Heart right ventricle (tissue), 16 donors: ENCODE results near the gene RGS8. TPM values are rescaled to one million over a fixed set of nuclear protein-coding genes. Genes with fewer than 3 reads are reported as not detected.
"Not testable (repeated sequence)": the region's sequence is repeated elsewhere in the genome, so short reads cannot be mapped to it uniquely, and the experiment has no call there.

Experiments used
- ATAC-seq, 8 donors: fragments of 200-7000 bp; cut with Tn5 transposase; one replicate each; pipeline ENCODE4 v1.9.1; 2020; ENCODE audit warnings: mild to moderate bottlenecking in 8 of 8, moderate library complexity in 8 of 8, moderate number of reproducible peaks in 1 of 8
- DNase-seq, 2 donors: peaks; one replicate each; pipeline ENCODE4 v3.0.0-alpha.2; 2020
- H3K27ac ChIP-seq, 10 donors: fragments of 200-600 bp; sonication (generic) in 2 of 10; one replicate each; pipeline versions ENCODE4 v1.5.0 to v1.8.0; 2020 to 2022; ENCODE audit warnings: mild to moderate bottlenecking in 3 of 10
- H3K27me3 ChIP-seq, 7 donors: fragments of 200-600 bp; one replicate each; pipeline ENCODE4 v1.8.0; 2021 to 2022; ENCODE audit warnings: mild to moderate bottlenecking in 2 of 7
- H3K36me3 ChIP-seq, 9 donors: fragments of 200-600 bp; sonication (generic) in 1 of 9; one replicate each; pipeline versions ENCODE4 v1.5.0 to v1.8.0; 2020 to 2022; ENCODE audit warnings: mild to moderate bottlenecking in 2 of 9
- H3K4me1 ChIP-seq, 9 donors: fragments of 200-600 bp; sonication (generic) in 1 of 9; one replicate each; pipeline versions ENCODE4 v1.5.0 to v1.8.0; 2020 to 2022; ENCODE audit warnings: mild to moderate bottlenecking in 4 of 9
- H3K4me3 ChIP-seq, 10 donors: fragments of 200-600 bp; sonication (generic) in 2 of 10; one replicate each; pipeline versions ENCODE4 v1.5.0 to v1.8.0; 2020 to 2022; ENCODE audit warnings: mild to moderate bottlenecking in 7 of 10, moderate library complexity in 2 of 10
- H3K9me3 ChIP-seq, 11 donors: fragments of 200-600 bp in 10 of 11; sonication (generic) in 2 of 11; one replicate each; pipeline versions ENCODE4 v1.5.0 to v1.8.0; 2013 to 2022; ENCODE audit warnings: mild to moderate bottlenecking in 2 of 11, control low read depth in 1 of 11, moderate library complexity in 1 of 11
- WGBS, 2 donors: extraction: QIAGEN DNeasy Blood & Tissue Kit; methylation state at CpG; one replicate each; pipeline ENCODE4 v1.1.7; 2013; ENCODE audit warnings: inconsistent platforms in 1 of 2; 5-methylcytosine and 5-hydroxymethylcytosine counted together
- intact Hi-C, 10 donors: fragments of 100-400 bp; cut with DNase I; formaldehyde crosslinking; loops; one replicate each; pipeline versions ENCODE4 v1.11.1 to v1.14.2; 2022
- polyA plus RNA-seq, 2 donors: library from polyadenylated mRNA; stranded (reverse); fragments of 200-250 nt; gene quantifications; one replicate each; pipeline ENCODE4 v1.2.3, GENCODE V29; 2013
- total RNA-seq, 10 donors: library from RNA; stranded (reverse); fragmentation: NEBNext Ultra II Directional in 3 of 10; extraction: Animal tissue kit (Norgen Biotek cat#: 25700) in 3 of 10; gene quantifications; one replicate each; pipeline versions ENCODE4 v1.2.1 to v1.2.4, GENCODE V29; 2021 to 2023
- TF ChIP-seq, protein P1 (sequence below), 9 donors: fragments of 200-600 bp; sonication (generic) in 2 of 9; IDR thresholded peaks; one replicate each; pipeline versions ENCODE4 v1.5.0 to v1.8.0; 2021 to 2022; ENCODE audit warnings: antibody characterized with exemption in 9 of 9, mild to moderate bottlenecking in 5 of 9, moderate library complexity in 1 of 9
- donor health status: Arrhythmogenic right ventricular cardiomyopathy.
- donor health status: ischemic (EF 13 %, LVEDD 7.1; RV severe dilation, severe dysfunction).
- donor health status: healthy with polysubstance abuse.
- donor health status: DM: no; HTN: yes; CAD: no.
- donor health status: DM: no; HTN: no; CAD: no.
- donor health status: ischemic (EF 25% LVEDD 6.9; RV normal size, moderate dysfunction).
- donor health status: ischemic (EF 25% LVEDD 5.7; RV mildly dilated, moderate dysfunction).
- donor health status: healthy.
- donor health status: DM: yes; HTN: yes; CAD: no.
- donor health status: Ischemic cardiomyopathy.
- donor health status: ischemic (EF 35%, LVEDD 5.7; RV mildly dilated, moderate dysfunction).
- donor health status: nonischemic (EF 11% LVEDD 7.7; RV severe dilation, severe dysfunction).
- donor health status: DM: yes; HTN: yes; CAD: no.
- donor health status: PGD.
- donor health status: ischemic (EF 29% LVEDD 5.4; RV normal size, mild dysfunction).
- donor health status: nonischemic (EF 23%, LVEDD 6.1; RV moderate dilation, normal function).

Gene RGS8
- total and polyA plus RNA-seq, 12 donors: 0.05 to 0.56 (median 0.24) TPM; not detected in 8

DNA sequence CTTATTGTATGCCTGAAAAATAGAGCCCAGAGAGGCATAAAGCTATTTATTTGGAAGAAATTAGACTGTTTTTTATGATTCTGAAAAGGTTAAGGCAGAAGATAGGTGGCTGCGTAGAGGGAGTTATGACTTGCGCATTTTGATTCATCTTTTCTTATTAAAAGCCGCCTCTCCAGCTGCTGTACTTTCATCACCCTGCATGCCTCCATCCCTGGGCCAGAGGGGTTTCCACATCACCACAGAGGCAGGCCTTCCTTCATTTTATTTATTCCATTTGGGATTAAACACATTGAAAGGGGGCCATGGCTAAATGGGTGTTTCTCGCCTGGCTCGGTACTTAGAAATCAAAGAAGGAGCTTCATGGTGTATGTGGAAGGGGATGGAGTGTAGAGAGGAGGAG lies 14.6 kb upstream of the RGS8 start:
- no peak overlapping the region for H3K4me3 ChIP-seq
- no peak for DNase-seq
- peaks cover 0 to 7% (median 0%) of the 10 kb centered on the region in 7 donors for H3K27me3 ChIP-seq
- TF ChIP-seq, protein P1, sequence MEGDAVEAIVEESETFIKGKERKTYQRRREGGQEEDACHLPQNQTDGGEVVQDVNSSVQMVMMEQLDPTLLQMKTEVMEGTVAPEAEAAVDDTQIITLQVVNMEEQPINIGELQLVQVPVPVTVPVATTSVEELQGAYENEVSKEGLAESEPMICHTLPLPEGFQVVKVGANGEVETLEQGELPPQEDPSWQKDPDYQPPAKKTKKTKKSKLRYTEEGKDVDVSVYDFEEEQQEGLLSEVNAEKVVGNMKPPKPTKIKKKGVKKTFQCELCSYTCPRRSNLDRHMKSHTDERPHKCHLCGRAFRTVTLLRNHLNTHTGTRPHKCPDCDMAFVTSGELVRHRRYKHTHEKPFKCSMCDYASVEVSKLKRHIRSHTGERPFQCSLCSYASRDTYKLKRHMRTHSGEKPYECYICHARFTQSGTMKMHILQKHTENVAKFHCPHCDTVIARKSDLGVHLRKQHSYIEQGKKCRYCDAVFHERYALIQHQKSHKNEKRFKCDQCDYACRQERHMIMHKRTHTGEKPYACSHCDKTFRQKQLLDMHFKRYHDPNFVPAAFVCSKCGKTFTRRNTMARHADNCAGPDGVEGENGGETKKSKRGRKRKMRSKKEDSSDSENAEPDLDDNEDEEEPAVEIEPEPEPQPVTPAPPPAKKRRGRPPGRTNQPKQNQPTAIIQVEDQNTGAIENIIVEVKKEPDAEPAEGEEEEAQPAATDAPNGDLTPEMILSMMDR (IDR thresholded peaks at IDR 0.05): no peak
- H3K4me1 ChIP-seq: peaks cover 3 to 31% (median 14%) of the 10 kb centered on the region in 9 donors
- H3K9me3 ChIP-seq: no peaks in the 10 kb centered on the region
- intact Hi-C loops: no loop called here
- WGBS, 2 donors: 78 to 85% methylated on average over 5 of the region's 5 CpGs
- peak in 3 of 8 donors; percentile 19 to 55 (median 41) for ATAC-seq
- H3K27ac ChIP-seq: peak overlapping the region in 1 of 10 donors; percentile 10
- no peaks in the 10 kb centered on the region for H3K36me3 ChIP-seq

DNA sequence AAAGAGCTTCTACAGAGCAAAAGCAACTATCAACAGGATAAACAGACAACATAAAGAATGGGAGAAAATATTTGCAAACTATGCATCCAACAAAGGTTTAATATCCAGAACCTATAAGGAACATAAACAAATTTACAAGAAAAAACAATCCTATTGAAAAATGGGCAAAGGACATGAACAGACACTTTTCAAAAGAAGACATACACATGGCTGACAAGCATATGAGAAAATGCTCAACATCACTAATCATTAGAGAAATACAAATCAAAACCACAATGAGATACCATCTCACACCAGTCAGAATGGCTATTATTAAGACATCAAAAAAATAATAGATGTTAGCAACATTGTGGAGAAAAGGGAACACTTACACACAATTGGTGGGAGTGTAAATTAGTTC lies 8.8 kb upstream of the RGS8 start:
- H3K9me3 ChIP-seq: peaks cover 0 to 18% (median 0%) of the 10 kb centered on the region in 11 donors
- H3K36me3 ChIP-seq, DNase-seq, H3K4me3 ChIP-seq, H3K27me3 ChIP-seq, intact Hi-C loops, H3K27ac ChIP-seq, ATAC-seq: not testable (repeated sequence)
- H3K4me1 ChIP-seq: peaks cover 0 to 14% (median 7%) of the 10 kb centered on the region in 9 donors

- no peaks in the 10 kb centered on the region for H3K27me3 ChIP-seq
- 93 to 100% methylated on average over 1 of the region's 1 CpG for WGBS, 2 donors
- no peak overlapping the region for H3K27ac ChIP-seq
- H3K36me3 ChIP-seq: no peaks in the 10 kb centered on the region
- DNase-seq (no peak), ATAC-seq (no peak)
- peaks cover 0 to 18% (median 0%) of the 10 kb centered on the region in 11 donors for H3K9me3 ChIP-seq
- intact Hi-C loops: no loop called here
- no peak overlapping the region for H3K4me3 ChIP-seq
- H3K4me1 ChIP-seq: no peaks in the 10 kb centered on the region
- TF ChIP-seq, protein P1 (IDR thresholded peaks at IDR 0.05): no peak
Observed at GRCh38 chr1:182690886-182691443, 6.6 kb upstream of the RGS8 start.

GRCh38 chr1:182688436-182689205 lies 4.2 kb upstream of the RGS8 start:
- DNase-seq (no peak), ATAC-seq (no peak)
- Histone ChIP-seq H3K9me3 (peaks cover 0 to 17% (median 0%) of the 10 kb centered on the region in 11 donors), H3K27me3 (peaks cover 0 to 18% (median 0%) of the 10 kb centered on the region in 7 donors), H3K27ac (no peak overlapping the region), H3K36me3 (no peaks in the 10 kb centered on the region), H3K4me1 (no peaks in the 10 kb centered on the region), H3K4me3 (no peak overlapping the region)
- 91 to 98% methylated on average over 8 of the region's 8 CpGs for WGBS, 2 donors
- intact Hi-C loops: no loop called here
- TF ChIP-seq, protein P1 (IDR thresholded peaks at IDR 0.05): no peak

DNA sequence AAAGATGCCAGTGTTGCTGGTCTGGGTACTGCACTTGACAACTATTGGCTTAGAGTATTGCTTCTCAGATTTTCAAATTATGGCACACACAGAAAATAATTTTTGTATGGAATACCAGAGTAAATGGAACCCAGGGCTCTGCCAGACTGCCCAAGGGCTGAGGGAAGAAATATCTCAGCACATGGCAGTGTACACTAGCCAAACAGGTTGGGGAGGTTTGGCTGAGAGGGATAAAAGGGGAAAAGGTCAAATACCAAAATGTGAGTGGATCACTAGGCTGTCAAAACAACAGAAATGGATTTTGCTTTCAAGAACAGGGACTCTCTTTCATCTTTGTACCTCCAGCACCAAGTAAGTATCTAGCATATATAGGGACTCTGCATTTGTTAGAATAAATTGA lies 3.0 kb upstream of the RGS8 start:
- peaks cover 0 to 7% (median 0%) of the 10 kb centered on the region in 11 donors for H3K9me3 ChIP-seq
- no peak for ATAC-seq
- no peaks in the 10 kb centered on the region for H3K4me1 ChIP-seq
- H3K27me3 ChIP-seq: peaks cover 0 to 30% (median 6%) of the 10 kb centered on the region in 7 donors
- no peak for DNase-seq
- intact Hi-C loops: no loop called here
- no peaks in the 10 kb centered on the region for H3K36me3 ChIP-seq
- TF ChIP-seq, protein P1 (IDR thresholded peaks at IDR 0.05): no peak
- no peak overlapping the region for H3K4me3 ChIP-seq
- no peak overlapping the region for H3K27ac ChIP-seq
